HG03108 (cell line): ENCODE data around the gene OR5D14.

Experiments used
- ATAC-seq: cut with Tn5 transposase; IDR thresholded peaks from one replicate; pipeline ENCODE4 v1.9.1; 2021; ENCODE audit warnings: moderate library complexity; ENCODE audit not compliant: unreplicated experiment

OR5D14 gene

DNA sequence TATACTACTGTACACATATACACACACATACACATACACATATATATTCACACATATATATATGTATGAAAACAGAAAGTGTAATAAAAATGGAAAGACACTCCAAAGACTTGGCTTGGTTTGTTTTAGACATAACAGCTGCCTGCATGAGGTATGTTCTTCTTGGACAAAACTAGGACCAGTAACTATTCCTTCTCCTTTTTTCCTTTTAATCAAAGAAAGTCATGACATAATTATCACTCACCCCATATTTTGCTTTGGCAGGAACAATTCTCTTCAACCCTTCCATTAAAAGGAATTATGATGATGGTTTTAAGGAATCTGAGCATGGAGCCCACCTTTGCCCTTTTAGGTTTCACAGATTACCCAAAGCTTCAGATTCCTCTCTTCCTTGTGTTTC, at the start of gene OR5D14:
Gene OR5D14, plus strand, starts transcription at position 301 of the 400 bp plus-strand sequence. Its CDS starts 0 bp downstream, at position 301.
- ATAC-seq, result no peak

DNA sequence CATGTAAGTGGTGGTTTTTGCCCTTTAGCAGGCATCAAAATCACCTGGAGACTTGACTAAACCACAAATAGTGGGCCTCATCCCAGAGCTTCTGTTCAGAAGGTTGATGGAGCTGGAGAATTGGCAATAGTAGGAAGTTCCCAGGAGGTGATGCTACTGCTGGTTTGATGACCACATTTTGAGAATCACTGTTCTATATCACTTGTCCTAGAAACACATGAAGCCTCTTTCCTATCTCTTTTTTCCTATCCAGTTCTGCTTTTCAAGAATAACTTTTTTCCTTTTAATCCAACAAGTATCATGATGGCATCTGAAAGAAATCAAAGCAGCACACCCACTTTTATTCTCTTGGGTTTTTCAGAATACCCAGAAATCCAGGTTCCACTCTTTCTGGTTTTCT, 22.2 kb upstream of the OR5D14 start, which contains the start of gene OR5D13:
Gene OR5D13, plus strand, starts transcription at position 301 of the 400 bp plus-strand sequence. Its CDS starts 0 bp downstream, at position 301.
- ATAC-seq, result no peak

DNA sequence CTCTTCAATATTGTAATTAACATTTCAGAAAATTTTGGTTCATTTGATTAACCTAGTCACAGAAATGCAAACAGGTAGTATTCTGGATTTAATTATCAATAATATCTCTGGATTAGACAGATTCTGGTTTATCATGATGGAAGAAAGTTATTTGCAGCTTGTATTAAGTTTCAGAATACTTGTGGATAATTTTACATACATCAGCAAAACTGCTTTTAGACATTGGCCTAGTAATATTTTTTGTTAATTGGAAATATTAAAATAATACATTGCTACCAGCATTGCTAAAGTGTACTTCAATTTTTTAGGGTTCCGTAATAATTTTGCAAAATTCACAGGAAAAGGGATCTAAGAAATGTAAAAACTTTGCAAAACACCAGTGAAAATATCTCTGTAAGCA, 3.8 kb upstream of the OR5D14 start:
- no peak for ATAC-seq

DNA sequence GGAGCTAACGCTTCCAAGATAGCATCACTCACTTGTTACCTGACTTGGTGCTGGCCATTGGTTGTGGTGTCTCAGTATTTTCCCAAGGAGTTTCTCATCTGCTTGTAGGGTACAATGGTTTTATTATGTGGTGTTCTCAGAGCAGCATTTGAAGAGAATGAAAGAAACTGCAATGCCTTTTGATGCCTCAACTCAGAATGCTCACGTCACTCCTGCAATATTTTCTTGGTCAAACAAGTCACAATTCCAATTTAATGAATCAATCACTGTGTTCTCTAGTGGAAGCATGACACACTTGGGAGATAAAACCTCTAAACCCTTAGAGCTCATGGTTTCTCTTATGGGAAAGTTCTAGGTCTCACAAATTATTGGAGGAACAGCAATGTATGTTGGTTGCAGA, 2.0 kb upstream of the OR5D14 start:
- ATAC-seq, result no peak

DNA sequence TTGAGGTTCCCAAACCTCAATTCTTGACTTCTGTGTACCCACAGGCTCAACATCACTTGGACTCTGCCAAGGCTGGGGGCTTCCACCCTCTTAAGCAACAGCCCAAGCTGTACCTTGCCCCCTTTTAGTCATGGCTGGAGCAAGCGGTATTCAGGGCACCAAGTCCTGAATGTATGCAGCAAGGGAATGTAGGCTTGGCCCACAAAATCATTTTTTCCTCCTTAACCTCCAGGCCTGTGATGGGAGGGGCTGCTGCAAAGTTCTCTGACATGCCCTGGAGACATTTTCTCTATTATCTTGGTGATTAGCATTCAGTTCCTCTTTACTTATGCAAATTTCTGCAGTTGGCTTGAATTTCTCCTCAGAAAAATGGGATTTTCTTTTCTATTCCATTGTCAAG, 10.9 kb downstream of the OR5D14 start:
- no peak for ATAC-seq

DNA sequence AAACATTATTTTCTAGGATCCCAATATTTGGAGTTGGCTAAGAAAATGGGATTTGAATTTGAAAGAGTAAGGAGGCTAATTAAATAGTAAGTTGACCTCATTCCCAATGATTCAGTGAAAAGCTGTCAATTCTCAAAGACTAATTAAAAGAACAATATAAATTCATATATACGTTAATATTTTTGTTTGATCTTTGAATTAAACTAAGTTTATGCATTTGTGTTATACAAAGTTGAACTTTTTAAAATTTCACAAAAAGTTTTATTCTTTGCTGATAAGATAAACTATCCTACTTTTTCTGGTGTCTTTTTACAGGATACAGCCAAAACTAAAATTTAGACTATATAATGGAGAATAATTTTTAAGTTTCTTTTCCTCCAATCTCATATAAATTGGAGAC, 15.7 kb downstream of the OR5D14 start, which contains the start of gene OR5L1:
Gene OR5L1, plus strand, starts transcription at position 301 of the 400 bp plus-strand sequence. CDS start 100 bp downstream, outside the sequence.
- no peak for ATAC-seq

DNA sequence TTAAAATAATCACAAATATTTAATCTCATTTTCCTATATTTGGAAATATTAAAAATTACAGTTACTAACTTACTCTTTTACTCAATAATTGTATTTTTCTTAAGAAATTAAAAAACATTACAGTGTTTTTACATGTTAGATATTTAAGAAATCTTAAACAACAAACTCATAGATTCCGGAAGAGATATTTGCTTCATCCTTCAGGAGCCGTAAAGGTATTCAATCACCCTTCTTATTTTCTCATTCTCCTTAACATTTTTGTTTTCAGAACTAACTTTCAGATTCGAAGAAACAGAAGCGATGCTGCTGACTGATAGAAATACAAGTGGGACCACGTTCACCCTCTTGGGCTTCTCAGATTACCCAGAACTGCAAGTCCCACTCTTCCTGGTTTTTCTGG, 24.0 kb downstream of the OR5D14 start, which contains the start of gene OR5D18:
Gene OR5D18, plus strand, starts transcription at position 301 of the 400 bp plus-strand sequence. Its CDS starts 0 bp downstream, at position 301.
- no peak for ATAC-seq

DNA sequence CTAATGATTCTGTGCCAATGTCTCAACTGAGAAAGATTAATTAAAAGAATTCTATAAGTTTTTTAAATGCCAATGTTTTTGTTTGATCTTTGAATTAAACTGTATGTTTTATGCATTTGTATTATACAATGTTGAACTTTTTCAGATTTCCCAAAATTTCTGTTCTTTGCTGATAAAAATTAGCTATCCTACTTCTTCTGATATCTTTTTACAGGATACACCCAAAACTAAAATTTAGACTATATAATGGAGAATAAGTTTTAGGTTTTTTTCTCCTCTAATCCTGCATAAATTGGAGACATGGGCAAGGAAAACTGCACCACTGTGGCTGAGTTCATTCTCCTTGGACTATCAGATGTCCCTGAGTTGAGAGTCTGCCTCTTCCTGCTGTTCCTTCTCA, 31.6 kb downstream of the OR5D14 start, which contains the start of gene OR5L2:
Gene OR5L2, plus strand, starts transcription at position 301 of the 400 bp plus-strand sequence. Its CDS starts 0 bp downstream, at position 301.
- no peak for ATAC-seq

DNA sequence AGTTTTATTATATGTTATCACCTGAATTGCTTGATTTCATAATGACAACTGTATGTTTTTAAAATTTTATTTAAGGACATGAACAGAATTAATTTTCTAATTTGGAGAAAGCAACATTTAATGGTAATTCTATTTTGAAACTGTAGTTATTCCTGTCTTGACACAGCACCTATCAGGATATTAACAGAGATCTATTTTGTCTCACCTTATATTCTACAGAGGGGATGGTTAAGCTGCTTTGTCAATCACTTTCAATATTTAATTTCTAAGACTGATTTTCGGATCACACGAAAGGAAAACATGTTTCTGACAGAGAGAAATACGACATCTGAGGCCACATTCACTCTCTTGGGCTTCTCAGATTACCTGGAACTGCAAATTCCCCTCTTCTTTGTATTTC, 43.1 kb downstream of the OR5D14 start, which contains the start of gene OR5D16:
Gene OR5D16, plus strand, starts transcription at position 301 of the 400 bp plus-strand sequence. Its CDS starts 0 bp downstream, at position 301.
- no peak for ATAC-seq
